Adrenal gland (tissue), 12 donors: Measurements from ENCODE around the gene CTXN3. TPM values are rescaled to one million over a fixed set of nuclear protein-coding genes. Genes with fewer than 3 reads are reported as not detected.

Experiments used
- DNase-seq, 7 donors: peaks; one replicate each; pipeline ENCODE4 v3.0.0-alpha.2; 2019 to 2020
- H3K27ac ChIP-seq, 5 donors: fragments of 200-600 bp; sonication (generic) in 4 of 5; 1 replicate in 3 of 5; 2 replicates in 2 of 5; pipeline versions ENCODE4 v1.5.1 to v1.8.0; 2016 to 2020; ENCODE audit warnings: mild to moderate bottlenecking in 1 of 5
- H3K27me3 ChIP-seq: fragments of 200-600 bp; 2 replicates; pipeline ENCODE4 v1.8.0; 2021
- H3K36me3 ChIP-seq, 2 donors: fragments of 200-600 bp; replicated peaks in 1 of 2; 1 replicate in 1 of 2; 2 replicates in 1 of 2; pipeline versions ENCODE4 v1.5.1 to v1.8.0; 2018 to 2022
- H3K4me1 ChIP-seq, 2 donors: fragments of 200-600 bp; replicated peaks in 1 of 2; 1 replicate in 1 of 2; 2 replicates in 1 of 2; pipeline versions ENCODE4 v1.5.1 to v1.8.0; 2018 to 2021
- H3K4me3 ChIP-seq, 4 donors: fragments of 200-600 bp; sonication (generic) in 3 of 4; one replicate each; pipeline ENCODE4 v1.5.1; 2016 to 2018
- H3K9me3 ChIP-seq, 3 donors: fragments of 200-600 bp; sonication (generic) in 1 of 3; replicated peaks in 1 of 3; 1 replicate in 2 of 3; 2 replicates in 1 of 3; pipeline versions ENCODE4 v1.5.1 to v1.8.0; 2016 to 2021
- POLR2A ChIP-seq, 2 donors: fragments of 450-650 bp; IDR thresholded peaks; one replicate each; pipeline ENCODE4 v1.6.1; 2017; ENCODE audit warnings: antibody characterized with exemption in 2 of 2, mild to moderate bottlenecking in 2 of 2, moderate library complexity in 1 of 2
- WGBS, 4 donors: extraction: QIAGEN DNeasy Blood & Tissue Kit in 2 of 4; methylation state at CpG; one replicate each; pipeline versions ENCODE4 v1.1.5 to v1.1.7; 2013 to 2017; 5-methylcytosine and 5-hydroxymethylcytosine counted together
- intact Hi-C, 2 donors: fragments of 100-400 bp; cut with DNase I; formaldehyde crosslinking; loops; one replicate each; pipeline versions ENCODE4 v1.14.1 to v1.15.0; 2022 to 2023
- polyA plus RNA-seq, 3 donors: library from polyadenylated mRNA; stranded (reverse); fragments of 200-250 nt in 2 of 3; fragments of 350-450 nt in 1 of 3; fragmentation: Illumina TruSeq in 1 of 3; extraction: RNeasy Lipid Tissue Mini Kit (QIAGEN cat#74804) in 1 of 3; gene quantifications; one replicate each; pipeline ENCODE4 v1.2.3, GENCODE V29; 2013 to 2014
- total RNA-seq, 9 donors: library from RNA; depleted of rRNA in 4 of 9; stranded (reverse); fragments of >200 nt in 4 of 9; fragments of 120-200 nt in 1 of 9; fragmentation: NEBNext Ultra II Directional in 1 of 9; extraction: Animal tissue kit (Norgen Biotek cat#: 25700) in 1 of 9; gene quantifications; one replicate each; pipeline versions ENCODE4 v1.1.0 to v1.2.4, GENCODE V29; 2013 to 2023
- TF ChIP-seq, protein P1 (sequence below), 6 experiments: fragments of 450-650 bp in 4 of 6; fragments of 200-600 bp in 2 of 6; sonication (generic) in 1 of 6; IDR thresholded peaks; 1 replicate in 5 of 6; 2 replicates in 1 of 6; pipeline versions ENCODE4 v1.5.1 to v1.8.0; 2016 to 2021; ENCODE audit warnings: antibody characterized with exemption in 6 of 6, mild to moderate bottlenecking in 2 of 6, moderate library complexity in 1 of 6
- donor health status: healthy with polysubstance abuse.
- donor health status: Bipolar disorder and iron deficiency.
- donor health status: DM: yes; HTN: yes; CAD: no.
- donor health status: DM: no; HTN: no; CAD: no.
- donor health status: DM: no; HTN: no; CAD: no.
- donor health status: DM: yes; HTN: yes; CAD: no.

The CTXN3 gene
- total and polyA plus RNA-seq, 12 donors = not detected

DNA sequence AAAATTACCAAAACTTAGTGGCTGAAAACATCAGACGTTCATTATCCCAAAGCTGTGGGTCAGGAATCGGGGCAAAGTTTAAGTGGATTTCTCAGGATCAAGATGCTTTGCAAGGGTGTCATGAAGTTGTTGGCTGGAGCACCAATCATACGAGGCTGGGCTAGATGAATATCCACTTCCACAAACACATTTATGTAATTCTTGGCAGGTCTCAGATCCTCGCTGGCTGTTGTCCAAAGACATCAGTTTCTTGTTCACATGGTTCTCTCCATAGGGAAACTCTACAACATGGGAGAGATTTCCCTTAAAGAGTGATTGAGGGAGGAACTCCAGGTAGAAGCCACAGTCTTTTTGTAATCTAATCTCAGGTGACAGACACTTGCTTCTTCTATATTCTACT is 34.1 kb downstream of the CTXN3 start:
- Histone ChIP-seq H3K9me3 (no peaks in the 10 kb centered on the region), H3K4me3 (no peak overlapping the region), H3K36me3 (no peaks in the 10 kb centered on the region), H3K27me3 (no peaks in the 10 kb centered on the region), H3K4me1 (no peaks in the 10 kb centered on the region), H3K27ac (no peak overlapping the region)
- TF ChIP-seq, protein P1, sequence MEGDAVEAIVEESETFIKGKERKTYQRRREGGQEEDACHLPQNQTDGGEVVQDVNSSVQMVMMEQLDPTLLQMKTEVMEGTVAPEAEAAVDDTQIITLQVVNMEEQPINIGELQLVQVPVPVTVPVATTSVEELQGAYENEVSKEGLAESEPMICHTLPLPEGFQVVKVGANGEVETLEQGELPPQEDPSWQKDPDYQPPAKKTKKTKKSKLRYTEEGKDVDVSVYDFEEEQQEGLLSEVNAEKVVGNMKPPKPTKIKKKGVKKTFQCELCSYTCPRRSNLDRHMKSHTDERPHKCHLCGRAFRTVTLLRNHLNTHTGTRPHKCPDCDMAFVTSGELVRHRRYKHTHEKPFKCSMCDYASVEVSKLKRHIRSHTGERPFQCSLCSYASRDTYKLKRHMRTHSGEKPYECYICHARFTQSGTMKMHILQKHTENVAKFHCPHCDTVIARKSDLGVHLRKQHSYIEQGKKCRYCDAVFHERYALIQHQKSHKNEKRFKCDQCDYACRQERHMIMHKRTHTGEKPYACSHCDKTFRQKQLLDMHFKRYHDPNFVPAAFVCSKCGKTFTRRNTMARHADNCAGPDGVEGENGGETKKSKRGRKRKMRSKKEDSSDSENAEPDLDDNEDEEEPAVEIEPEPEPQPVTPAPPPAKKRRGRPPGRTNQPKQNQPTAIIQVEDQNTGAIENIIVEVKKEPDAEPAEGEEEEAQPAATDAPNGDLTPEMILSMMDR (IDR thresholded peaks at IDR 0.05) = no peak
- no peak for TF ChIP-seq POLR2A (IDR thresholded peaks at IDR 0.05)
- intact Hi-C loops = no loop called here
- DNase-seq = no peak
- WGBS, 4 donors = 60 to 77% (median 63%) methylated on average over 4 of the region's 4 CpGs

DNA sequence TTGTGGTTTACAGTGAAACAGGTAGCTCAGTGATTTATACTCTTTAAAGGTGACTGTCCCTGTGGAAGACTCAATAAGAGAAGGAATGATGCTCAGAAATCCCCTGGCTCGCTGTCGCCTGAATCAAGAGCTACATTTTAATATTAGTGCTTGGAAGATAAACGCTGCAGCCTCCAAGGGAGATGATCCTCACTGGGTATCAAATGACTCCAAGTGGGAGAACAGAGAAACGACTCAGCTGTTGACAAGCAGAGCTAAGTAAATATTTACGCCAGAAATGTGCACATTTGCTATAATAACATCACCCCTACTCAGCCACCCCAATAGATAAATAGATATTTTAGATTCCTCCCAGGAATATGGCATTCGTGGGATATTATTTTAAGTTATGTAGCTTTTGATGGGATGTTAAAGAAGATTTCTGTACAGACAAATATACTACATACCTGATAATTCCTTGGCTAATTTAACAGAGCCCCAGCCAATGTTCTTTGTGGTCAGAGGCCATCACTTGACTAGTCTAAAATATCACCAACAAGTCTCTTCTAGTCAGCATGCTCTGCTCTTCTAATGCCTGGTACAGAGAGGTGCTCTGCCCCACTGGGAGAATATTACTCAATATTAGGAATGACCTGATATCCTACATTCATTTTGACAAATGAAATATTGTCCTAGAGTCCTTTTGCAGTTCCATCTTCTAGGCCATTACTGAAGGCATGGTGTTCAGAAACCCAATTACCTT is 36.0 kb downstream of the CTXN3 start:
- TF ChIP-seq, protein P1 (IDR thresholded peaks at IDR 0.05) = no peak
- TF ChIP-seq POLR2A (IDR thresholded peaks at IDR 0.05) = no peak
- Histone ChIP-seq H3K27ac (no peak overlapping the region), H3K9me3 (no peaks in the 10 kb centered on the region), H3K36me3 (no peaks in the 10 kb centered on the region), H3K27me3 (no peaks in the 10 kb centered on the region), H3K4me3 (no peak overlapping the region), H3K4me1 (no peaks in the 10 kb centered on the region)
- 68 to 81% (median 75%) methylated on average over 6 of the region's 6 CpGs for WGBS, 4 donors
- DNase-seq = no peak
- intact Hi-C loops = no loop called here

DNA sequence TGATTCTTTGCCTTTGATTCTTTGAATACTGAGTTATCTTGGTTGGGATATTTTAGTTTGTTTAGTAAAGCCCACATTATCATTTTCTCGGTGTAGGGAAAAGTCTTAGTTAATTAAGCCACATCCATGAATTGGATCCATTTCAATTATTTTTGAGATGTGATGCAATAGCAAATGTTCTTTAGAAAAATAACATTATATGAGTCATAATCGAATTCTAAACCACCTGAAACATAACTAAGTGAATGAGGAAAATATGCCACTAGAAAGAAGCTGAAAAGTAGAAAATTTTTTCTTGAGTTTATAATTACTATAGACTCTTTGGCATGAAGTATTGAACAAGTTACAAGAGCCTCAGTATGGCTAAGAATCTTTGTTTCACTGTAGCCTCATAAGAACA is 36.8 kb downstream of the CTXN3 start:
- no peak overlapping the region for H3K27ac ChIP-seq
- 47 to 64% (median 57%) methylated on average over 2 of the region's 2 CpGs for WGBS, 4 donors
- H3K4me3 ChIP-seq = no peak overlapping the region

DNA sequence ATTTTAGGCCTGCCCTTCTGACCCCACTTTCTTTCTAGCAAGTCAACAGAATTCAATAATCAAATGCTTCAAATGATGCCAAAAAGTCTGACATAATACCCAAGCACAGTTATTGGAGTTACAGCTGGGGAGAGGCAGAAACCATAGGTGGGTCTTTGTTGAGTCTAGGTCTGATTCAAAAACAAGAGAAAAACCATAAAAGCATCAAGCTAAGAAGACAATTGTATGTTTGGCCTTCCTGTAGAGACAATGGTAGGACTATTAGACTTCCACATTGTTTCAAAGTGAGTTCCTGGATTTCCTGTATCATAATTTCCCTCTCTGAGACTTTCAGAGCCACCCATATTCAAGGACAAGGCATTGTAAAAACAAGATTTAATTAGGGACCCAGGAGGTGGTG is 37.5 kb downstream of the CTXN3 start:
- intact Hi-C loops = no loop called here
- Histone ChIP-seq H3K27me3 (no peaks in the 10 kb centered on the region), H3K4me3 (no peak overlapping the region), H3K9me3 (no peaks in the 10 kb centered on the region), H3K36me3 (no peaks in the 10 kb centered on the region), H3K4me1 (no peaks in the 10 kb centered on the region), H3K27ac (no peak overlapping the region)
- no peak for DNase-seq
- no peak for TF ChIP-seq POLR2A (IDR thresholded peaks at IDR 0.05)
- TF ChIP-seq, protein P1 (IDR thresholded peaks at IDR 0.05) = no peak

More for the DNA sequence above, 36.8 kb downstream of the CTXN3 start:
- no peaks in the 10 kb centered on the region for H3K36me3 ChIP-seq
- H3K4me1 ChIP-seq = no peaks in the 10 kb centered on the region
- no peaks in the 10 kb centered on the region for H3K9me3 ChIP-seq
- no peaks in the 10 kb centered on the region for H3K27me3 ChIP-seq
- intact Hi-C loops = no loop called here
- no peak for DNase-seq
- no peak for TF ChIP-seq POLR2A (IDR thresholded peaks at IDR 0.05)
- TF ChIP-seq, protein P1 (IDR thresholded peaks at IDR 0.05) = no peak
